Kidney (tissue), 14 donors: ENCODE results near the gene AKIRIN2. TPM values are rescaled to one million over a fixed set of nuclear protein-coding genes. Genes with fewer than 3 reads are reported as not detected.

Source experiments
- DNase-seq, 5 donors: peaks; one replicate each; pipeline ENCODE4 v3.0.0-alpha.2; 2013 to 2020
- FAIRE-seq: peaks from 2 replicates; lab custom pipeline; 2012; peaks lifted over from hg19 to GRCh38; lab: Jason Lieb, UNC
- H3K27ac ChIP-seq, 2 donors: one replicate each; pipeline ENCODE4 v1.7.0; 2013; ENCODE audit warnings: low read depth in 2 of 2, low read length in 2 of 2, inconsistent platforms in 1 of 2
- H3K27me3 ChIP-seq: one replicate; pipeline ENCODE4 v1.7.1; 2013; ENCODE audit warnings: low read length, inconsistent platforms; ENCODE audit not compliant: control insufficient read depth, insufficient read depth
- H3K36me3 ChIP-seq, 3 donors: one replicate each; pipeline versions ENCODE4 v1.7.0 to v1.7.1; 2013; ENCODE audit warnings: low read length in 3 of 3, control low read depth in 1 of 3, inconsistent platforms in 1 of 3; ENCODE audit not compliant: insufficient read depth in 3 of 3, control insufficient read depth in 2 of 3
- H3K4me1 ChIP-seq, 3 donors: one replicate each; pipeline versions ENCODE4 v1.7.0 to v1.7.1; 2013; ENCODE audit warnings: low read length in 3 of 3, inconsistent platforms in 1 of 3, low read depth in 1 of 3; ENCODE audit not compliant: control insufficient read depth in 2 of 3, insufficient read depth in 2 of 3
- H3K4me3 ChIP-seq, 3 donors: one replicate each; pipeline versions ENCODE4 v1.7.0 to v1.8.1; 2013; ENCODE audit warnings: low read length in 3 of 3, control low read depth in 1 of 3, inconsistent platforms in 1 of 3
- H3K9ac ChIP-seq, 3 donors: one replicate each; pipeline versions ENCODE4 v1.7.0 to v1.7.1; 2013; ENCODE audit warnings: low read length in 3 of 3, control low read depth in 1 of 3, inconsistent platforms in 1 of 3
- H3K9me3 ChIP-seq, 3 donors: one replicate each; pipeline versions ENCODE4 v1.7.0 to v1.7.1; 2013; ENCODE audit warnings: low read length in 3 of 3, control low read depth in 1 of 3, inconsistent platforms in 1 of 3; ENCODE audit not compliant: control insufficient read depth in 2 of 3, insufficient read depth in 1 of 3
- CTCF ChIP-seq: IDR thresholded peaks from 3 replicates; pipeline ENCODE4 v1.5.1; 2012; ENCODE audit warnings: mild to moderate bottlenecking, moderate library complexity, borderline replicate concordance; ENCODE audit not compliant: insufficient read depth; ENCODE audit errors: extremely low read depth
- intact Hi-C: fragments of 100-400 bp; cut with DNase I; formaldehyde crosslinking; loops from one replicate; pipeline ENCODE4 v1.11.1; 2022
- polyA plus RNA-seq: library from polyadenylated mRNA; stranded (reverse); fragments of 350-450 nt; fragmentation: Illumina TruSeq; extraction: RNeasy Lipid Tissue Mini Kit (QIAGEN cat#74804); gene quantifications from one replicate; pipeline ENCODE4 v1.2.3, GENCODE V29; 2014; ENCODE audit warnings: low read depth, low replicate concordance; ENCODE audit not compliant: insufficient read depth
- total RNA-seq: library from RNA; stranded (reverse); fragmentation: NEBNext Ultra II Directional; extraction: Animal tissue kit (Norgen Biotek cat#: 25700); gene quantifications from one replicate; pipeline ENCODE4 v1.2.1, GENCODE V29; 2021
- donor health status: control.
- donor health status: control.
- donor health status: control.
- donor health status: control.
- donor health status: control.
- donor health status: DM: yes; HTN: yes; CAD: no.
- donor health status: Normal renal cell carcinoma (clear cell type).

AKIRIN2 gene
- total and polyA plus RNA-seq, 2 donors from 2014 or later, result 26.0 to 43.4 TPM

- TF ChIP-seq CTCF, result no peak
- no peak for DNase-seq
- Histone ChIP-seq H3K27me3 (no peaks in the 10 kb centered on the region), H3K4me3 (no peak overlapping the region), H3K9ac (no peak overlapping the region), H3K4me1 (no peaks in the 10 kb centered on the region), H3K9me3 (no peaks in the 10 kb centered on the region), H3K27ac (no peak overlapping the region), H3K36me3 (peaks cover 0 to 3% (median 2%) of the 10 kb centered on the region in 3 donors)
- intact Hi-C loops, result no loop called here
- FAIRE-seq, result no peak
Observed at GRCh38 chr6:87639373-87639772, 62.7 kb downstream of the AKIRIN2 start.

GRCh38 chr6:87637106-87637505 lies 64.9 kb downstream of the AKIRIN2 start:
- Histone ChIP-seq H3K9ac (no peak overlapping the region), H3K27ac (no peak overlapping the region), H3K4me1 (no peaks in the 10 kb centered on the region), H3K27me3 (no peaks in the 10 kb centered on the region), H3K4me3 (no peak overlapping the region), H3K36me3 (peaks cover 0 to 3% (median 2%) of the 10 kb centered on the region in 3 donors), H3K9me3 (no peaks in the 10 kb centered on the region)
- TF ChIP-seq CTCF, result no peak
- DNase-seq, result no peak
- intact Hi-C loops, result no loop called here
- no peak for FAIRE-seq

- Histone ChIP-seq H3K27ac (no peak overlapping the region), H3K4me1 (no peaks in the 10 kb centered on the region), H3K36me3 (peaks cover 0 to 3% (median 2%) of the 10 kb centered on the region in 3 donors), H3K9me3 (no peaks in the 10 kb centered on the region), H3K27me3 (no peaks in the 10 kb centered on the region), H3K4me3 (no peak overlapping the region), H3K9ac (no peak overlapping the region)
- TF ChIP-seq CTCF, result no peak
- intact Hi-C loops, result no loop called here
- DNase-seq (no peak), FAIRE-seq (no peak)
Observed at GRCh38 chr6:87636315-87636714, 65.7 kb downstream of the AKIRIN2 start.

- no peaks in the 10 kb centered on the region for H3K9me3 ChIP-seq
- FAIRE-seq (no peak), DNase-seq (no peak)
- H3K4me3 ChIP-seq, result no peak overlapping the region
- H3K9ac ChIP-seq, result no peak overlapping the region
- H3K27ac ChIP-seq, result no peak overlapping the region
- peaks cover 0 to 3% (median 2%) of the 10 kb centered on the region in 3 donors for H3K36me3 ChIP-seq
- no peaks in the 10 kb centered on the region for H3K4me1 ChIP-seq
- TF ChIP-seq CTCF, result no peak
- no peaks in the 10 kb centered on the region for H3K27me3 ChIP-seq
- intact Hi-C loops, result no loop called here
Observed at GRCh38 chr6:87633851-87634250, 68.2 kb downstream of the AKIRIN2 start.
